ENCODE measurements around the gene BIN1. TPM values are rescaled to one million over a fixed set of nuclear protein-coding genes. Genes with fewer than 3 reads are reported as not detected.

BIN1 gene
- total RNA-seq, 1 experiment from 2014 or later = 58.6 TPM

DNA sequence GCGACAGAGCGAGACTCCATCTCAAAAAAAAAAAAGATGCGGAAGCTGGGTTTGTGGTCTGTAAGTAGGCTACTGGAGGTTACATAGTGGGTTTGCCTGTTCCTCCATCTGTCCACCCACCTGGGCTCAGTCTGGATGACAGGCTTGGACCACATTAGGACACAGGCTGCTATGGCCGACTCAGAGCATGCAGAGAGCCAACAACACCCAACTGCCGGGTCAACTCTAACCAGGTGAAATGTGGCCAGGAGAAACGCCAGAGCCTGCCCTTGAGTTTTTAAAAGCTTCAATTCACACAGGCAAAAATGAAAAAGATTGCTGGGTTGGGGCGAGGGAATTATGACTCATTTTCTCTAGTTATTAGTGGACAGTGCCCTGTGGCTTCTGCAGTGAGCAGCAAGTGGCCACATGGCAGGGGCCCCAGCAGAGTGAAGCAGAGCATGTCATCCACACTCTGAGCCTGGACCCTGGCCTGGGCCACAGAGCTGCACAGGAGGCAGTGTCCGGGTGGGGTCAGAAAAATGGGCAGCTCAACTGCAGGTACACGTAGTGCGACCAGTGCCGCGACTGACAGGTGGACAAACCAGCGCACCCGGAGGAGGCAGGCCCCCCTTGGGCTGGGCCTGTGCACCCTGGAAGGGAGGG lies 67.4 kb downstream of the BIN1 start:
- intact Hi-C loops (cut with micrococcal nuclease; ENCODE audit: unreplicated experiment) = no loop called here
- H3K27ac ChIP-seq (ENCODE audit: low read length) = no peak overlapping the region
- ATAC-seq (no peak), DNase-seq (ENCODE audit: low read depth, low spot score) (no peak)
- no peaks in the 10 kb centered on the region for H3K9me3 ChIP-seq (ENCODE audit: control insufficient read depth, insufficient read depth, low read depth, low read length)
- no peak overlapping the region for H3K4me3 ChIP-seq (ENCODE audit: low read depth in 2 of 2, low read length in 2 of 2)
- BruUV-seq (replicated peaks) = no TSS peak
- no peak for TF ChIP-seq SIN3A (IDR thresholded peaks at IDR 0.05; ENCODE audit: borderline replicate concordance, insufficient read depth, low read depth, low read length)
- TF ChIP-seq, protein P1, sequence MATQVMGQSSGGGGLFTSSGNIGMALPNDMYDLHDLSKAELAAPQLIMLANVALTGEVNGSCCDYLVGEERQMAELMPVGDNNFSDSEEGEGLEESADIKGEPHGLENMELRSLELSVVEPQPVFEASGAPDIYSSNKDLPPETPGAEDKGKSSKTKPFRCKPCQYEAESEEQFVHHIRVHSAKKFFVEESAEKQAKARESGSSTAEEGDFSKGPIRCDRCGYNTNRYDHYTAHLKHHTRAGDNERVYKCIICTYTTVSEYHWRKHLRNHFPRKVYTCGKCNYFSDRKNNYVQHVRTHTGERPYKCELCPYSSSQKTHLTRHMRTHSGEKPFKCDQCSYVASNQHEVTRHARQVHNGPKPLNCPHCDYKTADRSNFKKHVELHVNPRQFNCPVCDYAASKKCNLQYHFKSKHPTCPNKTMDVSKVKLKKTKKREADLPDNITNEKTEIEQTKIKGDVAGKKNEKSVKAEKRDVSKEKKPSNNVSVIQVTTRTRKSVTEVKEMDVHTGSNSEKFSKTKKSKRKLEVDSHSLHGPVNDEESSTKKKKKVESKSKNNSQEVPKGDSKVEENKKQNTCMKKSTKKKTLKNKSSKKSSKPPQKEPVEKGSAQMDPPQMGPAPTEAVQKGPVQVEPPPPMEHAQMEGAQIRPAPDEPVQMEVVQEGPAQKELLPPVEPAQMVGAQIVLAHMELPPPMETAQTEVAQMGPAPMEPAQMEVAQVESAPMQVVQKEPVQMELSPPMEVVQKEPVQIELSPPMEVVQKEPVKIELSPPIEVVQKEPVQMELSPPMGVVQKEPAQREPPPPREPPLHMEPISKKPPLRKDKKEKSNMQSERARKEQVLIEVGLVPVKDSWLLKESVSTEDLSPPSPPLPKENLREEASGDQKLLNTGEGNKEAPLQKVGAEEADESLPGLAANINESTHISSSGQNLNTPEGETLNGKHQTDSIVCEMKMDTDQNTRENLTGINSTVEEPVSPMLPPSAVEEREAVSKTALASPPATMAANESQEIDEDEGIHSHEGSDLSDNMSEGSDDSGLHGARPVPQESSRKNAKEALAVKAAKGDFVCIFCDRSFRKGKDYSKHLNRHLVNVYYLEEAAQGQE (IDR thresholded peaks at IDR 0.05; ENCODE audit: insufficient read depth in 1 of 2, low read depth in 2 of 2, low read length in 1 of 2) = no peak
- TF ChIP-seq, protein P2, sequence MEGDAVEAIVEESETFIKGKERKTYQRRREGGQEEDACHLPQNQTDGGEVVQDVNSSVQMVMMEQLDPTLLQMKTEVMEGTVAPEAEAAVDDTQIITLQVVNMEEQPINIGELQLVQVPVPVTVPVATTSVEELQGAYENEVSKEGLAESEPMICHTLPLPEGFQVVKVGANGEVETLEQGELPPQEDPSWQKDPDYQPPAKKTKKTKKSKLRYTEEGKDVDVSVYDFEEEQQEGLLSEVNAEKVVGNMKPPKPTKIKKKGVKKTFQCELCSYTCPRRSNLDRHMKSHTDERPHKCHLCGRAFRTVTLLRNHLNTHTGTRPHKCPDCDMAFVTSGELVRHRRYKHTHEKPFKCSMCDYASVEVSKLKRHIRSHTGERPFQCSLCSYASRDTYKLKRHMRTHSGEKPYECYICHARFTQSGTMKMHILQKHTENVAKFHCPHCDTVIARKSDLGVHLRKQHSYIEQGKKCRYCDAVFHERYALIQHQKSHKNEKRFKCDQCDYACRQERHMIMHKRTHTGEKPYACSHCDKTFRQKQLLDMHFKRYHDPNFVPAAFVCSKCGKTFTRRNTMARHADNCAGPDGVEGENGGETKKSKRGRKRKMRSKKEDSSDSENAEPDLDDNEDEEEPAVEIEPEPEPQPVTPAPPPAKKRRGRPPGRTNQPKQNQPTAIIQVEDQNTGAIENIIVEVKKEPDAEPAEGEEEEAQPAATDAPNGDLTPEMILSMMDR (IDR thresholded peaks at IDR 0.05) = no peak
- no peak for TF ChIP-seq POLR2AphosphoS5 (IDR thresholded peaks at IDR 0.05; ENCODE audit: low read depth, low read length)
- TF ChIP-seq TCF7L2 (IDR thresholded peaks at IDR 0.05; ENCODE audit: low read depth, low read length) = no peak
- no peaks in the 10 kb centered on the region for H3K36me3 ChIP-seq (ENCODE audit: control insufficient read depth, insufficient read depth, low read length)
- CTCF ChIA-PET = no interaction called here
- H3K27me3 ChIP-seq (ENCODE audit: control insufficient read depth, insufficient read depth, low read length) = no peaks in the 10 kb centered on the region
- no peaks in the 10 kb centered on the region for H3K4me1 ChIP-seq (ENCODE audit: control insufficient read depth, insufficient read depth, low read length)
- in situ Hi-C loops (cut with HindIII; ENCODE audit: low pct_unique_long_range_greater_than_20kb, low sequenced_read_pairs) = no loop called here
- POLR2A ChIA-PET = no interaction called here

DNA sequence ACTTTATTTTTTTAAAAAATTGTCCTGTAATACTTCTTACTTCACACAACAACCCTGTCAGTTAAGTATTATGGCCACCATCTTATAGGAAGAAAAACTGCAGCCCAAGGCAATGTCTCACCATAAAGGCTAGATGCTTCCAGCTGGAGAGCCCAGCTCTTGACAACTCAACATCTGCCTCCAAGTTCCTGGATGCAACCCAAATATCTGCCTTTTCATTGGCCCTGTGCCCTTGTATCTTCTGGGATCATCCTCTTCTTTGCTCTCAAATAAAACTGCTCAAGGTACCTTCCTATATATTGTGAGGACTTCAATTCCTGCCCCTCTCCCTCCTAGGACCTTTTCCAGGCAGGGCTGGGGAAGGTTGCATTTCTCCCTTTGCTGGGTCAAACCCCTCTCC lies 69.5 kb downstream of the BIN1 start:
- POLR2A ChIA-PET = no interaction called here
- Histone ChIP-seq H3K4me3 (ENCODE audit: low read depth in 2 of 2, low read length in 2 of 2) (no peak overlapping the region), H3K4me1 (ENCODE audit: control insufficient read depth, insufficient read depth, low read length) (no peaks in the 10 kb centered on the region), H3K36me3 (ENCODE audit: control insufficient read depth, insufficient read depth, low read length) (no peaks in the 10 kb centered on the region), H3K27me3 (ENCODE audit: control insufficient read depth, insufficient read depth, low read length) (peaks cover 2% of the 10 kb centered on the region; the same call in 1 of the 2 replicates), H3K27ac (ENCODE audit: low read length) (no peak overlapping the region), H3K9me3 (ENCODE audit: control insufficient read depth, insufficient read depth, low read depth, low read length) (no peaks in the 10 kb centered on the region)
- in situ Hi-C loops (cut with HindIII; ENCODE audit: low pct_unique_long_range_greater_than_20kb, low sequenced_read_pairs) = no loop called here
- no peak for ATAC-seq
- CTCF ChIA-PET = no interaction called here
- no TSS peak for BruUV-seq (replicated peaks)
- TF ChIP-seq TCF7L2 (IDR thresholded peaks at IDR 0.05; ENCODE audit: low read depth, low read length) = no peak
- TF ChIP-seq, protein P2 (IDR thresholded peaks at IDR 0.05) = no peak
- intact Hi-C loops (cut with micrococcal nuclease; ENCODE audit: unreplicated experiment) = no loop called here
- DNase-seq (ENCODE audit: low read depth, low spot score) = no peak

Measured in Panc1 (cell line).